Inflammatory macrophage treated with lipopolysaccharide for 1 hour (primary cell): Measurements from ENCODE around the gene HOXA2.

ENCODE experiments used
- DNase-seq, 2 donors: peaks; one replicate each; pipeline ENCODE4 v3.0.0-alpha.2; 2020 to 2022

Gene HOXA2

DNA sequence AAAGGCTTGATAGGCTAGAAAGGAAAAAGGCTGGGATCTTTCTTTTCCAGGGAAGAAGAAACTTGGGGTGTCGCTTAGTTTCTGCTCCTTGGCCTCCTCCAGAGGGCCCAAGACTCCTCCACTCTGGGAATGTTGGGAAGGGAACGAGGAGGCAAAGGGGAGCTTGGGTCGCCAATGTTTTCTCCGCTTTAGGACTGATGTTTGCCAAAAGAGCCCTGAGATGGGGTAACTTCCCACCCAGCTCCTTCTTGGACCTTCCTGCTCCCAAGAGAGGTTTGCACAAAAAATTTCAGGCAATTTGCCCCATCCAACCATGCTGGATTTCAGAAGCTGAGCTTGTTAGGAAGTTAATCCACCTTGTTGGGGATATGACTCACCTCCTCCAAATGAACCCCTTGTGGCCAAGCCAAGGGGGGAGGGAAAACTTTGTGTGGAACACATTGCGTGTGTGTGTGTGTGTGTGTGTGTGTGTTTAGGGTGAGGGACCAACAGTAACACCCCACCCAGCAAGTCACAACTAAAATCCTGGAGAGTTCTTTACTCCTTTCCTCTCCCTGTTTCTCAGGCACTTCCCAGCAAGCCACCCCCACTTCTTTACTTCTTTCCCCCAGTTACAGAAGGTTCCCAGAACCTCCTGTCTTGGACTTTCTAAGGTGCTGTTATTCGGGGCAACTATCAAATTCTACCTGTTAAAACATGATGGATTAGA is 8.7 kb upstream of the HOXA2 start:
- DNase-seq: no peak

DNA sequence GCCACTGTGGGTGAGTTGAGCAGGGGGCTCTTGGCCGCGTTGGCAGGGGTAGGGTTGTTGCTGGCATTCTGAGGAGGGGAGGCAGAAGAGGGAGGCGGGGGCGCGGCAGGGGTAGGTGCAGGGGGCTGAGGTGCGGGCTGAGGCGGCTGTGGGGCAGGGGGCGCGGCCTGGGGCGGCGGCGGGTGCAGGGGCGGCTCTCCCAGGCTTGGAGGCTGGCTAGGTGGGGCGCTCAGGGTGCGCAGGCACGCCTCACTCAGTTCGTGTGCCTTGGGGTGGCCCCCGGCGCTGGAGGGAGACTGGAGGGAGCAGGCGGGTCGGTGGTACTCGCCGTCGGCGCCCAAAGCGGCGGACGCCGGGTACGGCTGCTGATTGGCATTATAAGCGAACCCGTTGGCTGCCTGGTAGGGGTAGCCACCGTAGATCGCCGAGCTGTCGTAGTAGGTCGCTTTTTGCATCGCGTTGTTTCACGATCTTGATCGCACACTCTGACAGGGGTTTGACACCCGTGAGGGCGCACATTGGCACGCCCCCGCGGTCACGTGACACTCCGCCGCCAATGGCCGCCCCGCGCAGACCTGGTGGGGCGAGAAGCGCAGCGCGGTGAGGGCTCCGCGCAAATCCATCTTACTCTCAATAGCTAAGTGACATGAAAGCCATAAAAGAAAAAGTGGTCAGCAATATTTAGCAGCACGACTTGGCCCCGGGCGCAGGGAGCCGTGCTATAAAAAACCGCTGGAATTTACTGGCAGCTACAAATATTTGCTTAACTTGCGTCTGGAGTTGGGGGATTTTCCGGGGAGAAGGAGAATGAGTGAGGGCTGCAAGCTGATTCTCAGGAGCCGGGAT is 7.9 kb upstream of the HOXA2 start:
- DNase-seq: no peak

DNA sequence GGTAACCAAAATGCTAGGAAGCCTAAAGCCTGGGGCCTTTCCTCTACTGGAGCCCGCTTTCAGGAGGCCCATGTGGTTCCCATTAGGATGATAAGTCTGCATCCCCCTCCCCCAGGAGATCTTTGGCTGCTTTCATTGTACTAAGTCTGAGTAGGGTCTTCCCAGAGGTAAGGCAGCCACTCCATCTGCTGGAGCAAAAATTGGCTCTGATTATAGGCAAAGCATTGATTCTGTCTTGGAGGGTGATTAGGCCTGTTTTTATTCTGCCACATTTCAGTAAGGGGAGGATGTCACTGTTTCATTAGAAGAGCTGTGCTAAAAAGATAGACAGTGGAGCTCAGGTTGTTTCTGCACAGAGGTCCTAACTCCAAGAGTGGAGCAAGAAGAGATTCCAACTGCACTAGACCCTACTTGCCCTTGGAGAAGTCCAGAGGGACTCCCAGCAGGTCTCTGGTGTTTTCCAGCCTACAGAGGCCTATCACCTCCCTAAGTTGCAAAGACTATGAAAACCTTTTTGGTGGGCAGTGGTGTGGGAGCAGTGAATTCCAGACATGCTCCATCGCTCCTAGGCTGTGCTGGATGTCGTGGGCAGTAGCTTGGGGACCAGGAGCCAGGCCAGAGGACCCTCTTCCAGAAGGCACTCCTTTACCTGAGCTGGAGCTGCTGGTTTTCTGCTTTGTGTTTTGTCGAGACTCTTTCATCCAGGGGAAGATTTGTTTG is 7.1 kb upstream of the HOXA2 start:
- DNase-seq: no peak

DNA sequence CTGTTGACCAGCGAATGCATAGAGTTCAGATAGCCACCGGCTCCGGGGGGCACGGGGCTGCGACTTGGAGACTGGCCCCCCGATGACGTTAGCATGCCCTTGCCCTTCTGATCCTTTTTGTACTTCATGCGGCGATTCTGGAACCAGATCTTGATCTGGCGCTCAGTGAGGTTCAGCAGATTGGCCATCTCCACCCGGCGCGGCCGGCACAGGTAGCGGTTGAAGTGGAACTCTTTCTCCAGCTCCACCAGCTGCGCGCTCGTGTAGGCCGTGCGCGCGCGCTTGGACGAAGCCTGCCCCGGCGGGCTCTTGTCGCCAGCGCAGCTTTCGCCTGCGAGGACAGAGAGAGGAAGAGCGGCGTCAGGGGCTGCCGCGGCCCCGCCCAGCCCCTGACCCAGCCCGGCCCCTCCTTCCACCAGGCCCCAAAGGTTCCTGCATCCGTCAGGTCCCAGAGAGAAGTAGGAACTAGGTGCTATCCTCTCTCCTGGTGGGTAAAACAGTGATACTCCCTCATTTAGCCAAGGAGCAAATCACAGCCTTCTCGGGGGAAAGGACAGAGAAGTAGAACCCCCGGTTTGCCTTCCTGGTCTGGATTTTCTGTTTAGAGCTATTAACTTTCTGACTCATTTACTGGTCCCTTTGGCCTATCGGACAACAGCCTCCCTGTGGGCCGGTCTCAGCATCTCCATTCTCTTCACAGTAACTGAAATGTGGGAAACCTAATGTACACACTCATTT is 6.1 kb upstream of the HOXA2 start:
- DNase-seq: no peak

DNA sequence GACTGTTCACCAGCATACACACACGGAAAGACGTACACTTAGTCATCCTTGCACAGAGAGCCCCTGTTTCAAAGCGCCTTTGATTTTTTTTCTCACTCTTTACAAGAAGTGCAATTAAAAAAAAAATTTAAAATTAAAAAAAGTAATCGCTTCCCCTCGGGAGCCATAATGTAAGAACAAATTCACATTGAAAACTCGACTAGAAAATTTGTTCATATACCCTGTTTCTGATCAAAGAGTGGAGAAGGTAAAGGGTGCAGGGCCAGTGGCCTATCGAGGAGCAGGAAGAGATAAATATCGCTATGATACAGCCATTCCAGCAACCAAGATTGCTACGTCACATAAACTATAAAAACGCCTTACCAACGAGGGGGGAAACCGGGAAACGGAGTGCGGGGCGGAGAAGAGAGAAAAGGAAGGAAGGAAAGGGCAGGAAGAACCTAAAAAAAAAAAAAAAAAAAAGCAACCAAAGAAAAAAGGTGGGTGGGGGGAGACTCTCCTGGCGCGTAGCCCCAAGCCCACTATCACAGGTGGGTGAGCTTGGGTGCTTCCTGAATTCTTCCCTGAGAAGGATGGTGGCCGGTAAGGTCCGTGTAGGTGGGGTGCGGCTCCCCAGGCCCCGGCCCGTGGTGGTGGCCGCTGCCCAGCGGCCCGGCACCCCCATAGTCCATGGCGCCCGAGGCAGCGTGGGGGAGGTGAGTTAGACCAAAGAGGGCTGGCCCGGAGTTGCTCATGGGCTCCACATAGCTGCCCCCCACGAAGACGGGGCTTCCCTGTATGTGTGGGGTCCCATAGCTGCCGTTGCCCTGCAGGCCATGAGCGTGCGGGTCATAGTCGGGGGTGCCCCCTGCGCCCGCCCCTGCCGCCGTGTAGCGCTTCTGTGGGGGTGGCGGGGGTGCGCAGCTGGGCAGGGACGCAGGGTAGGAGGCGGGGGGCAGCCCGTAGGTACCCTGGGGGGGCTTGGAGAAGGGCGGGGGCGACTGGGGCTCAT is 5.2 kb upstream of the HOXA2 start:
- no peak for DNase-seq

DNA sequence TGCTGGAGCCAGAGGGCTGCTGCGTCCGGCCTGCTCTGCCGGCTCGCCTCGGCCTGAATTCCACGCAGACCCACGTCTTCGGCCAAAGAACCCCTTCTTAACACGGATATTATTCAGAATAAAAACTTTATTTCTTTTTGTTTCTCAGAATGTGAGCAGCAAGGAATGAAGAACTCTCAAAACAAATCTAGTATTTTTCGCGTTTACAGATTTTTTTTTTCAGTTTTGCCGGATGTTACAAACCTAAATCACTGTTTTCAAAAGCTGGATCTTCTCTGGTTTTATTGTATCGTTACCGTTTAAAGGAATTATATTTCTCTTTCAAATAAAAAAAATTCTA is 4.4 kb upstream of the HOXA2 start:
- DNase-seq: no peak

DNA sequence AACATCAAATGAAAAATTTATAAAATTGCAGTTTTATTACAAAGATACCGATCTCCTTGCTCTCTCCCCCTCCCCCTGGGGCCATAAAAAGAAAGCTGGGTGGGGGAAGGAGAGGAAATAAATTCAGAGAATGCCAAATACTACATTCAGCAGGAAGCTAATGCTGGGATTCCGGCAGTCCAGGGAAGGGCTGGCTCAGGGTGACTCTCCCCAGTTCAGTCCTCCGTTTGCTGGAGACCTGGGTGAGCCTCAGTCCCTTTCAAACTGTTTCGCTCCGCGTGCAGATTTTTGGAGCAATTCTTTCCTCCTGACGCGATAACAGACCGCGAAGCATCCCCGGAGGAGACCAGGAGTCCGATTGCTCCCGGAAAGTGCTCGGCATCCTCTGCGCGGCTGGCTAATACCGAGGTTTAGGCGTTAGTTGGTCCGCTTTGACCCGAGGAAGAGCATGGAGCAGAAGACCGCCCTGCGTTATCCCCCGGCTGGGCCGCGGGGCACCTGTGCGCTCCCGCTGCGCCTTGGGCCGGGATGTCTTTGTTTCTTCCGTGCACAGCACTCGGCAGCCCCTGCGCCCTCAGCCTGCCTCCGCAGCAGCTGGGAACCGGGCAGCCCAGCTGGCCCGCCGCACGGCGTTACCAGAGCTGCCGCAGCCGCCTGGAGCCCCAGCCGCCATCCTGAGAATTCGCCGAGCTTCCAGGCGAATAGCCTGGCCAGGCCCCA is 3.9 kb upstream of the HOXA2 start:
- DNase-seq: no peak

DNA sequence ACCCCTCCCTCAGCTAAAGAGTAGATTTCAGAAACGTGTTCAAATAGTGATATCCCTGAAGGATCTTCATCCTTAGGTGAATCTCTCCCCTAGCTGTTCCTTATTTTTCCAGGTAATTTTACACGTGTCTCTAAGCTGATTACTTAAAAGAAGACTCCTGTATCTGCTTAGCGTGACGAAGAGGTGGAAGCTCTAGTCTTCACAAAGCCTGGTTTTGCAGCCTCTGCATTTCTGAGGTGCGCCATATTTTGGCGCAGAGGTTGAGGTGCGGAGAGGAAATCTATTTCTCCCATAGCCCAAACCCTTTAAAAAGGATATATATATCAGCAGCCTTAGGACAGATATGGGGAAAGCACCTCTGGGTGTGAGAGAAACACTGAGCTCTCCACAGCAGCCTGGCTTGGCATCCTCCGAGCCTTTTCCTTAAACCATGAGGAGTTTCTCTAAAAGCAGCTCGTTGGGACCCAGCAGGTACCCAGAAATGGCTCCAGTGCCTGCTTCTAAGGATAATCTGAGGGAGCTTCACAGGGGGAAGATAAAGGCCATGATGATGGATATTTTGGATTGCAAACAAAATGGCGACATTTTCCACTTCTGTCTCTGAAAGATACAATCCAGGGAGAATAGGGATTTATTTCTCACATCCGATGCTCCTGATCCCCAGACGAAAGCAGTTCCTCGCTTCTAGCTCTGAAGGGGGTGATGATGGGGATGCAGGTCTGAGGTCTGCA is 3.0 kb upstream of the HOXA2 start:
- DNase-seq: no peak

DNA sequence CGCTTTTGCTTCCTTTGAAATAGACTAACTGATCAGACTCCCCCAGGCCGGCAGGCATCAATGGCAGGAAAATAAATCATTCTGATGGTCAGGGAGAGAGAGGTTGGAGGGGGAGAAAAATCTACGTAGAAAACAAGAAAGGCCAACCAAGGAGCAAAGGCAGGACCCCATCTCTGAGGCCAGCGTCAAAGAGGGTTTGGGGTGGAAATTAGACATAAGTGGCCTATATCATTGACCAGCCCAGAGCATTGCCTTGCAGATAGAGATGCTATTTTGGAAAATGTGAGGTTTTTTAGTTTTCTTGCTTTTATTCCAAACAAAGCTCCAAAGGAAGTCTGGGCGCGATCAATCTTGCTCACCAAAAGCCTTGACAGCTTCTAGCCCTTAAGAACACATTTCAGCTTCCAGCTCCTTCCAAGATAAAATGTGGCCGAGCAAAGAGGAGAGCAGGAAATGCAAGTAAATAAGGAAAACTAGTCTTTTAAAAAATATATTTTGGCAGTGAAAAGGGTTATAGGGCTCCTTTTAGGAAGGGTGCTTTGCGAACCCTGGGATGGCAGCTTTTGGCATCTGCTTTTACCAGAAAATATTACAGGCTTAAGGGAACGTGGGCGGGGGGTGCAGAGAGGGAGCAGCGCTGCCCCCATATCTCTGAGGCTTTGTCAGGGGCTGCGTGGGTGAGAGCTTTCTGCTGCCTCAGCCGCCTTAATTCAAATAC is 2.0 kb upstream of the HOXA2 start:
- DNase-seq: no peak

DNA sequence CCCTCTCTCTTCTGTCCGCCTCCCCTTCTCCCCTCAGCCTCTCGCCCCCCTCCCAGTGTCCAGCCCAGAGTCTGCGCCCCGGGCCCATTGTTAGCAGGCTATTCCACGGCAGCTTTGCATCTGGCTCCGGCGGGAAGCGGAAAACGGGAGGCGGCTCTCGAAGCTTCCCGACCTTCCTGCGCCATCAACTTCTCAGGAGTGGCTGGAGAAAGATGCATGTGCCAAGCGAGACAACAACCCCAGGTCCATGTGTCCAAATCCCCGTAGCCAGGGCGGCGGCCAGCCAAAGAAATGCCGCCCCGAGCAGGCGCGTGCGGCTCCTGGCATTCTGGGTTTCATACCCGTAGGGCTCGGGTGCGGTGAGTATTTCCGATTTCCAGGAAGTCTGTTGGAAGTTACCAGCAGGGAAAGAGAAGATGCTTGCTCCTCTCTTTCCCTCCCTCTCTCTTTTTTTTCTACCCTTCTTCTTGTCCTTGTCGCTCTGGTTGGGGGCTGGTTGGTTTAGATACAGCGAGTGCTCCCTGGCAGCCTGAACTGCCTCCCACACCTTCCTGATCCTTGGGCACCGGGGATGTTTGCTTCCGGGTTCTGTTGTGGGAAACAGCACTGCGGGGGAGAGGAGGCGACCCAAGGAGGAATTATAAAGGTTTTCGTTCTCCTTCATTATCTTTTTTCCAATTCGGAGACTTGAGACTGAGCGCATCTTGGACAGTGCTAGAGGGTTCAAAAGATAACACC is 1.2 kb upstream of the HOXA2 start:
- DNase-seq: no peak

DNA sequence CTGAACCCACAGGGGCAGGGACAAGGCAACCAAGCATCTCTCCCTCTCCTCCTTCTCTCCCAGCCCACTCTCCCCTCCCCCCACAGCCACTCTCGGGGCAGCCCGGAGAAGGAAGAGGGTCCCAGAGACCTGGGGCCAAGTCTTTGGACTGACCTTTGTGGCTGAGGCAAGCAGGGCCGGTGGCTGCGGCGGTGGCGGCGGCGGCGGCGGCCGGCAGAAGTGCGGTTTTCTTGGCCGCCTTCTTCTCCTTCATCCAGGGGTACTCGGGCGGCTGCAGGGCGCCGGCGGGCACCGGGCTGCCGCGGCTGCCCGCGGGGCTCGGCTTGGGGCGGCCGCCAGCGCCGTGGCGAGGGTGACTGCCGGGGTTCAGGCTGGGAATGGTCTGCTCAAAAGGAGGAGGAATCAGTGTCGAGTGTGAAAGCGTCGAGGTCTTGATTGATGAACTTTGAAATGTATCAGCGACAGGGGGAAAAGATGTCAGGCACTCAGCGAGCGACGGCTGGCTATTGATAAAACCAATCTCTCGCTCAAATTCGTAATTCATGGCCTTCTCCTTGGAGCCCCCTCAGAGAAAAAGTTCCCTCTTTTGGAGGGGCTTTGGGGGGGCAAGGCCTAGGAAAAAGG is 414 bp downstream of the HOXA2 start:
- DNase-seq: no peak

DNA sequence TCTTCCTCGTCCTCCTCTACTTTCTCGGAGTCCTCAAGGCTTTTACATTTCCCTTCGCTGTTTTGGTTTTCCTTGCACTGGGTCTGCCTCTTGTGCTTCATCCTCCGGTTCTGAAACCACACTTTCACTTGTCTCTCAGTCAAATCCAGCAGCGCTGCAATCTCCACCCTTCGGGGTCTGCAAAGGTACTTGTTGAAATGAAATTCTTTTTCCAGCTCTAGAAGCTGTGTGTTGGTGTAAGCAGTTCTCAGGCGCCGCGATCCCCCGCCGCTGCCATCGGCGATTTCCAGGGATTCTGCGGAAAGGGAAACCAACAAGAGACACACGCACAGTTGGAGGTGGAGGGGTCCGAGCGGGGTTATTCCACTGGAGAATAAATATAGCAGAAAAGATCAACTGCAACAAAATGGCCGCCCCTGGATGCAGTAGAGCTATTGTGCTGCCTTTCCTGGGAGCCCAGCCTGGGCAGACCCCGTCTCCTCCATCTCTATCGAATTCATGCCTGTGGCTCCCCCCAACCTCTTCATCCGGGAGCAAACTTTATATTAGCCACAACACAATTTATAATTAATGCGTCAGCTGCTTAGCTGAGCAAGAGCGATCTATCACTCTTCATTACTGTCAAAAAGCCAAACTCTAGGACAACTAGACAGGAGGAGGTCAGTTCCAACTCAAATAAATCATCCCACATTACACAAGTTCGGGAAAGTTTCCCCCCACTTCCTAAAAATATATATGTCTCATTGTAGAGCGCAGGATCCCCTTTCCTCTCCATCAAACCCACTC is 1.1 kb downstream of the HOXA2 start:
- no peak for DNase-seq

DNA sequence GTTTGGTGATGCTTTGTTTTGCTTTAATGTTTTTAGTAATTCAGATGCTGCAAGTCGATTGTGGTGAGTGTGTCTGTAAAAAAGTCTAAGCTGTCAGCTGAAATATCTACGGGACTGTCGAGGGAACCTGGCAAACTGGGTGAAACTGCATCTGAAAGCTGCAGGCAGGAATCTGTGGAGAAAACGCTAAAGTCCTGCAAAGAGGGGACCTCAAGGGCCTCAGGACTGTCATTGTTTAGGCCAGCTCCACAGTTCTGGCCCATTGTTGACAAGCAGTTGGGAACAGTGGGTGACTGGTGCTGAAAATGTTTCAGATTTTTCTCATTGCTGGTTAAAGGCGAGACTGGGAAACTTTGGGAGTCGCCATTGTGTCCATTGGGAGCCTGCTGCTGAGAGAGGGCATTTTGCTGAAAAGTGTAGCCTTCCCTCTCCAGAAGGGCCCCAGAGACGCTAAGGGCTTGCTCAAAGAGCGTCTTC is 1.8 kb downstream of the HOXA2 start:
- no peak for DNase-seq

DNA sequence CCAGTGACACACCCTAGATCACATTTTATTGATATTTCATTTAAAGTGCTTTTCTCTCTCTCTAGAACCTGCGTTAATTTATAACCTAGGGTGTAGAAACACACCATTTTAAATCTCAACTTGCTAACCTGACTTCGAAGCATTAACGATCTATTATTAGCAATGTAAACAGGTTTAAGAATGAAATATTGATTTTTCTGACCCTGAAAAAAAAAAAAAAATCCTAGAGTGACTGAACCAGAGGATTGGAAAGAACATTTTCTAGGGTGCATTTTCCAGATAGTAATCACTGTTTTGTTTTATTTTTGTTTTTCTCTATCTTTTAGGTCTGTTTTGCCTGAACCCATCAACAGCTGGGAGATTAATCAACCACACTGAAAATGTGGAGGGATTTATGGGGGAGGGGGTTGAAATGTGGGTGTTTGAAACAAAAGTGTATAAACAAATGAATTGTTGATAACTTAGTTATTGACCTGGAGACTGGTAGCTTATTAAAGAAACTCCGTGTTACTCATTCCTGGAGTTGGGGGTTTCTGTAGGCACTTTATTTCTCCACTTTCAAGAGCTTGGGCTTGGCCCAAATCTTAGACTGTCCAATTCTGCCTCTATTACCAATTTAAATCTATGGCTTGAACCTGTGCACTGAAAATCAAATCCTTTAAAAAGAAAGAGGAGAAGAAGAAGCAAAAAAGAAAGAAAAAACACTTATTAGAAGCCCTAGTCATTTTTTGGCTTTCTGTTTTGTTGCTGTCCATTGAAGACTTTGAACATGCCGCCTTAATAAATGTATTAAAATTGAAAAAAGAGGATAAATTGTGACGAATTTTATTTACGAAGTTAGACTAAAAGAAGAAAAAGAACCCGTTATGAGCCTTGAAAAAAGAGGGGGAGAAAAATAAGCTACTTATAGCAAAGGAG is 2.8 kb downstream of the HOXA2 start:
- no peak for DNase-seq

DNA sequence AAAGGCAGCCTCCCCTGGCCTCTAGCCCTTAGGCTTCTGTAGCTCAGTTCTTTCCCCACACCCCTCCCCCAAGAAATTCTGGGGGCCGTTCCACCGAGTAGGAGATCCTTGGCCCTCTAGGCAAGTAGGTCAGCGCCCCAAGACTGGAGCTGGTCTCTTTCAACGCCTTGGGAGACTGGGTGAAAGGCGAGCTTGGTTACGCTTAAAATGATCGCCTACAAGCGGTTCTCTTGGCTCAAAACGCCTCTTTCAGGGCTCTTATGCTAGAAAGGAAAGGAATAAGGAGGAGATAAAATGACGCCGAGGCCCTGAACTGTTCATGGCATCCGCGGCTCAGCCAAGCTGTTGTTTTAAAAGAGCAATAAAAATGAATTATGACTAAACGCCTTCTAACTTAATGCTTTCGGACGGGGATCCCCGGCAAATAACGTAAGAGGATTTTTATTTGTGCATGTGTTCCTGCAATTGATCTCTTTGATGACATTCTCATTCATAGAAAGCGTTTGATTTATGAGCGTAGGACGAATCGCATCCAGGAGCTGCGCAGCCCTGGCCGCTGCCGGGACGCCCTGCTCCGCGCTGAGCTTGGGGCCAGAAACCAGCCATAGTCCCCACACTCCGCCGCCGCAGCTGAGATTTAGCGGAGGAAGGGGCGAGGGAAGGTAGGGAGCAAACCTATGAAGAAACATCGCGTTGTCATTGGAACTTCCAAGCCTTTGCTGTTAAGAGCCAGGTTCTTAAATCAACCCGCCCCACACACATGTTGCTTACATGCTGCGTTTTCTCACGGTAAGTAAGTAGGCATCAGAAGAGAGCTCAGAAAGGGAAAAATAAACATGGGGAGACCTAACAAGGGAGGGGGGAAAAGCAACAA is 3.7 kb downstream of the HOXA2 start:
- no peak for DNase-seq
